OCI-LY3 (cell line): ENCODE results near the gene AKAP5.

Source experiments
- EZH2phosphoT487 ChIP-seq: fragments of 200-600 bp; shearing (Covaris generic); IDR thresholded peaks from 2 replicates; pipeline ENCODE4 v1.6.1; 2018; ENCODE audit warnings: antibody characterized with exemption, mixed run types, low read depth
- TF ChIP-seq, protein P1 (sequence below): fragments of 200-600, 300-600 bp; sonication (generic); IDR thresholded peaks from 2 replicates; pipeline ENCODE4 v1.5.1; 2014; ENCODE audit warnings: antibody characterized with exemption, low read length, low read depth

DNA sequence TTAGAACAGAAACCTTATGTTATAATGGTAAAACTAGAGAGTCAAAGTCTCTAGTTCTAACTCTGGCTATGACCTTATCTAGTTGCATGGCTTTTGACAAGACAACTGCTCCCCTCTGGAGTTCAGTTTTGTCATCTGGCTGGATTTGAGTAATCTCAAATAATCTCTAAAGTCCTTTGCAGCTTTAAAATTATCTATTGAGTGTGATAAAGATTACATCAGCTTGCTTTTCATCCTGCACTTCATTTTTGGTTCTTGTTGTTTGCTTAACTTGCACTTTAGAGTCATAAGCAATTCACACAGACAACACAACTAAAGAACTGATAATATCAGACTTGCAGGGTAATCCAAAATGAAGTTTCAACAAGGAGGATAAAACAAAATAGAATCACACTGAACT lies 2.3 kb downstream of the AKAP5 start:
- TF ChIP-seq, protein P1, sequence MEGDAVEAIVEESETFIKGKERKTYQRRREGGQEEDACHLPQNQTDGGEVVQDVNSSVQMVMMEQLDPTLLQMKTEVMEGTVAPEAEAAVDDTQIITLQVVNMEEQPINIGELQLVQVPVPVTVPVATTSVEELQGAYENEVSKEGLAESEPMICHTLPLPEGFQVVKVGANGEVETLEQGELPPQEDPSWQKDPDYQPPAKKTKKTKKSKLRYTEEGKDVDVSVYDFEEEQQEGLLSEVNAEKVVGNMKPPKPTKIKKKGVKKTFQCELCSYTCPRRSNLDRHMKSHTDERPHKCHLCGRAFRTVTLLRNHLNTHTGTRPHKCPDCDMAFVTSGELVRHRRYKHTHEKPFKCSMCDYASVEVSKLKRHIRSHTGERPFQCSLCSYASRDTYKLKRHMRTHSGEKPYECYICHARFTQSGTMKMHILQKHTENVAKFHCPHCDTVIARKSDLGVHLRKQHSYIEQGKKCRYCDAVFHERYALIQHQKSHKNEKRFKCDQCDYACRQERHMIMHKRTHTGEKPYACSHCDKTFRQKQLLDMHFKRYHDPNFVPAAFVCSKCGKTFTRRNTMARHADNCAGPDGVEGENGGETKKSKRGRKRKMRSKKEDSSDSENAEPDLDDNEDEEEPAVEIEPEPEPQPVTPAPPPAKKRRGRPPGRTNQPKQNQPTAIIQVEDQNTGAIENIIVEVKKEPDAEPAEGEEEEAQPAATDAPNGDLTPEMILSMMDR = no peak
- no peak for TF ChIP-seq EZH2phosphoT487
